PC-9 (cell line): ENCODE data around the gene KRTAP5-6. TPM values are rescaled to one million over a fixed set of nuclear protein-coding genes. Genes with fewer than 3 reads are reported as not detected.

Experiments
- BruUV-seq: library from RNA; stranded (reverse); fragments of 400-500 nt; replicated peaks from 2 replicates; lab custom pipeline; 2021; lab: Mats Ljungman, UMichigan
- CTCF ChIA-PET: fragments of 300-600 bp; sonication (Branson Sonifier 250); formaldehyde crosslinking; loops from one replicate; lab custom pipeline; 2022; ENCODE audit warnings: antibody characterized with exemption; lab: Charles Lee
- POLR2A ChIA-PET: fragments of 300-600 bp; sonication (Branson Sonifier 250); formaldehyde crosslinking; loops from one replicate; lab custom pipeline; 2022; ENCODE audit warnings: antibody characterized with exemption; ENCODE audit not compliant: unreplicated experiment; lab: Charles Lee
- DNase-seq, 2 experiments: peaks; one replicate each; pipeline versions ENCODE4 v3.0.0 to v3.0.0-alpha.2; 2015 to 2022; ENCODE audit warnings: mixed read lengths in 1 of 2
- H2AFZ ChIP-seq: fragments of 200-600 bp; sonication (generic); 2 replicates; pipeline ENCODE4 v1.8.1; 2017; ENCODE audit warnings: antibody characterized with exemption
- H3F3A ChIP-seq: fragments of 200-600 bp; sonication (generic); 2 replicates; pipeline ENCODE4 v1.8.1; 2017; ENCODE audit warnings: antibody characterized with exemption, mild to moderate bottlenecking, low read depth; ENCODE audit not compliant: insufficient read depth
- H3K27ac ChIP-seq: fragments of 200-600 bp; sonication (generic); 2 replicates; pipeline ENCODE4 v1.6.1; 2016; ENCODE audit warnings: mixed run types
- H3K27me3 ChIP-seq: fragments of 200-600 bp; sonication (generic); 2 replicates; pipeline ENCODE4 v1.6.1; 2016; ENCODE audit warnings: low read depth, mixed run types; ENCODE audit not compliant: insufficient read depth
- H3K36me3 ChIP-seq: fragments of 200-600 bp; sonication (generic); 2 replicates; pipeline ENCODE4 v1.6.1; 2016; ENCODE audit warnings: low read depth, mixed run types
- H3K4me1 ChIP-seq: fragments of 200-600 bp; sonication (generic); replicated peaks from 2 replicates; pipeline ENCODE4 v1.6.1; 2016; ENCODE audit warnings: mixed run types; ENCODE audit not compliant: insufficient read depth
- H3K4me2 ChIP-seq: fragments of 200-600 bp; sonication (generic); 2 replicates; pipeline ENCODE4 v1.6.1; 2017; ENCODE audit warnings: mixed run types
- H3K4me3 ChIP-seq: fragments of 200-600 bp; sonication (generic); 2 replicates; pipeline ENCODE4 v1.6.1; 2016; ENCODE audit warnings: mixed run types
- H3K79me2 ChIP-seq: fragments of 200-600 bp; sonication (generic); 2 replicates; pipeline ENCODE4 v1.6.1; 2017; ENCODE audit warnings: low read depth, mixed run types
- H3K9me2 ChIP-seq: fragments of 200-600 bp; sonication (generic); 2 replicates; pipeline ENCODE4 v1.8.1; 2017; ENCODE audit warnings: mild to moderate bottlenecking; ENCODE audit not compliant: insufficient read depth
- H3K9me3 ChIP-seq: fragments of 200-600 bp; sonication (generic); 2 replicates; pipeline ENCODE4 v1.8.1; 2016; ENCODE audit warnings: low read depth; ENCODE audit not compliant: insufficient read depth
- H4K20me1 ChIP-seq: fragments of 200-600 bp; sonication (generic); 2 replicates; pipeline ENCODE4 v1.8.1; 2017; ENCODE audit not compliant: insufficient read depth
- CTCF ChIP-seq: fragments of 200-600 bp; sonication (generic); conservative IDR thresholded peaks from 2 replicates; pipeline ENCODE4 v1.6.1; 2017; ENCODE audit warnings: mixed run types, antibody characterized with exemption, mild to moderate bottlenecking, moderate library complexity
- EZH2 ChIP-seq: fragments of 200-600 bp; sonication (generic); IDR thresholded peaks from 2 replicates; pipeline ENCODE4 v1.8.0; 2017; ENCODE audit warnings: antibody characterized with exemption, low read depth
- intact Hi-C: fragments of 100-400 bp; cut with micrococcal nuclease; formaldehyde crosslinking; loops from one replicate; pipeline ENCODE4 v1.10.0; 2022; ENCODE audit not compliant: unreplicated experiment
- total RNA-seq: library from RNA; stranded (reverse); gene quantifications from 2 replicates; pipeline ENCODE4 v1.2.3, GENCODE V29; 2021

KRTAP5-6 gene
- total RNA-seq, 1 experiment from 2014 or later, result not detected

- no peak for TF ChIP-seq EZH2
- no peak for TF ChIP-seq CTCF
- ChIA-PET CTCF (no interaction called here), POLR2A (no interaction called here)
- no peaks in the 10 kb centered on the region for H3F3A ChIP-seq
- DNase-seq, result no peak
- no peak overlapping the region for H3K4me3 ChIP-seq
- H3K4me2 ChIP-seq, result no peak overlapping the region
- no peak overlapping the region for H3K27ac ChIP-seq
- H3K79me2 ChIP-seq, result no peaks in the 10 kb centered on the region
- no TSS peak for BruUV-seq
- H3K36me3 ChIP-seq, result no peaks in the 10 kb centered on the region
- no peak overlapping the region for H2AFZ ChIP-seq
- H3K9me2 ChIP-seq, result no peaks in the 10 kb centered on the region
- no peaks in the 10 kb centered on the region for H3K4me1 ChIP-seq
- no peaks in the 10 kb centered on the region for H3K27me3 ChIP-seq
- no peaks in the 10 kb centered on the region for H4K20me1 ChIP-seq
- intact Hi-C loops, result no loop called here
- no peaks in the 10 kb centered on the region for H3K9me3 ChIP-seq
Measured at GRCh38 chr11:1717745-1718144, 20.8 kb downstream of the KRTAP5-6 start.

GRCh38 chr11:1718326-1718725, 21.3 kb downstream of the KRTAP5-6 start:
- ChIA-PET CTCF (no interaction called here), POLR2A (no interaction called here)
- no peak overlapping the region for H2AFZ ChIP-seq
- no peak overlapping the region for H3K27ac ChIP-seq
- H3K4me1 ChIP-seq, result no peaks in the 10 kb centered on the region
- no peaks in the 10 kb centered on the region for H3K36me3 ChIP-seq
- DNase-seq, result no peak
- H3K4me2 ChIP-seq, result no peak overlapping the region
- H4K20me1 ChIP-seq, result no peaks in the 10 kb centered on the region
- BruUV-seq, result no TSS peak
- H3K9me2 ChIP-seq, result no peaks in the 10 kb centered on the region
- no peaks in the 10 kb centered on the region for H3F3A ChIP-seq
- no peaks in the 10 kb centered on the region for H3K9me3 ChIP-seq
- intact Hi-C loops, result no loop called here
- H3K27me3 ChIP-seq, result no peaks in the 10 kb centered on the region
- H3K4me3 ChIP-seq, result no peak overlapping the region
- TF ChIP-seq CTCF (no peak), EZH2 (no peak)
- no peaks in the 10 kb centered on the region for H3K79me2 ChIP-seq

GRCh38 chr11:1719781-1720180, 22.8 kb downstream of the KRTAP5-6 start:
- no peaks in the 10 kb centered on the region for H3K4me1 ChIP-seq
- ChIA-PET CTCF (no interaction called here), POLR2A (no interaction called here)
- no peaks in the 10 kb centered on the region for H3K36me3 ChIP-seq
- TF ChIP-seq EZH2 (no peak), CTCF (no peak)
- H3K9me2 ChIP-seq, result no peaks in the 10 kb centered on the region
- intact Hi-C loops, result no loop called here
- DNase-seq, result no peak
- H3K9me3 ChIP-seq, result no peaks in the 10 kb centered on the region
- H3K4me3 ChIP-seq, result no peak overlapping the region
- H4K20me1 ChIP-seq, result no peaks in the 10 kb centered on the region
- no peak overlapping the region for H3K27ac ChIP-seq
- BruUV-seq, result no TSS peak
- H3K79me2 ChIP-seq, result no peaks in the 10 kb centered on the region
- H3K4me2 ChIP-seq, result no peak overlapping the region
- H2AFZ ChIP-seq, result no peak overlapping the region
- H3F3A ChIP-seq, result no peaks in the 10 kb centered on the region
- no peaks in the 10 kb centered on the region for H3K27me3 ChIP-seq
